HG03354 (cell line): ENCODE data around the gene SPRY4.

Source experiments
- ATAC-seq: cut with Tn5 transposase; IDR thresholded peaks from one replicate; pipeline ENCODE4 v1.9.1; 2021; ENCODE audit warnings: mild to moderate bottlenecking; ENCODE audit not compliant: unreplicated experiment, poor library complexity, severe bottlenecking

Gene SPRY4

DNA sequence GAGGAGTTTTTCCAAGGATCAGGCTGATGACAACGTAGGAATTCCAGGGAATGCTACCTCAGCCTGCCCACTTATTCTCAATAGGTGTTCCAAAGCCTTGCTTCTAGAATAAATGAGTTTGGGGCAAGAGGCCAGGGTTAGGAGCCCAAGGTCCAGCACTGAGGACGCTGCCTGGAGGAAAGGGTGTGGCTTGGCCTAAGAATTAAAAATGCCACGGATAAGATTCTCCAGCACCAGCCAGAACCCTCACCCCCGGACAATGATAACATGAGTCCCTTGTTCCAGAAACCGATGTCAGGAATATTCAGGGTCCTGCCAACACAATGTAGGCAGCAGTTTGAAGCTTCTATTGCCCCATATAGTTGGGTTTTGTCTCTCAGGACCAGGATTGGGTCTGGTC, 7.6 kb downstream of the SPRY4 start:
- no peak for ATAC-seq

DNA sequence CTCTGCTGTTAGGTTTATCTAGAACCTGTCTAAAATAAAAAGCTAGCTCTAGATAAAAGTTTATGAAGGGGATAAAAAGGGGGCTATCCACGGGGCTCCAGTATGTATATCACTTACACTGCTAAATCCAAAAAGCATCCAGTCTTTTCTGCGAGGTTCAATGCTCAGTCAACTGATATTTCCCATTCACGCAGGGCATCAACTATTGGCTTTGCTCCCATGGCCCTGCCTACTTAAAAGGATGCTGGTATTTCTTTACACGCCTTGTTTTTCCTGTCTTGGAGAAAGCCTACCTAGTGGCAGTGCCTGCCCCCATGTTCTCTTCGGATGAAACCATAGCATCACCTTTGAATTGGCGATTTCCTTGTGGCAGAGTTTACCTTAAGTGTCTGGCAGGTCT, 8.1 kb downstream of the SPRY4 start:
- ATAC-seq = no peak

GRCh38 chr5:142316051-142316450, 8.8 kb downstream of the SPRY4 start:
- ATAC-seq = no peak

DNA sequence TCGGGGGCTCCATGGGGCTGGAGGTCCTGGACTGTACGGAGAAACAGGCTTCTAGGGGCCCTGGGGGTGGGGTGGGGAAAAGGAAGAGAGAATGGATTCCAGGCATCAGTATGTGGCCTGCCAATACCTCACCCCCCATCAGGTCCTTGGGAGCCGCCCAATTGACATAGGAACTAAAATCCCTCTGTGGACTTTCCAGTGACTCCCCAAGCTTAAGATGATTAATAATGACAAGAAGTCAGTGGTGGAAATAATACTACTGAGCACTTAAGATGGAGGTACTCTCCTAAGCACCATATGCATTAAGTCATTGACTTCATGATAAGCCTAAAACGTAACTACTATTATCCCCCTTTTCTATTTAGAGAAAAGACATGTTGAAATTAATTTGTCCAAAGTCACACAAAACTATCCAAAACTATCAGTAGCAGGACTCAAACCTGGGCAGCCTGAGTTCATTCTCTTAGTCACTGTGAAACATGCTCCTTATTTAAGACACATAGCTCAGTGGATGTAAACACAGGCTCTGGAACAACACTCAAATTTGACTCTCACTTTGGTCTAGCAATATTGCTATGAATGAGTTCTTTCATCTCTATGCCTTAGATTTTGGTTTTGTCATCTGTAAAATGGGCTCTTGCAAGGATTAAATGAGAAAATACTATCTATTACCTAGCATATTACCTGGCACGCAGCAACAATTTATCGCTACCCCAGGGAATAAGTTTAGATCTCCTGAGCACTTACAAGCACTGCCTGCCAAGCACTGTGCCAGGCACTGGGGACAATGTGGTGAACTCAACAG, 9.5 kb downstream of the SPRY4 start:
- no peak for ATAC-seq

- no peak for ATAC-seq
Measured at GRCh38 chr5:142314606-142315005, 10.2 kb downstream of the SPRY4 start.

- no peak for ATAC-seq
Measured at GRCh38 chr5:142314109-142314508, 10.7 kb downstream of the SPRY4 start.

DNA sequence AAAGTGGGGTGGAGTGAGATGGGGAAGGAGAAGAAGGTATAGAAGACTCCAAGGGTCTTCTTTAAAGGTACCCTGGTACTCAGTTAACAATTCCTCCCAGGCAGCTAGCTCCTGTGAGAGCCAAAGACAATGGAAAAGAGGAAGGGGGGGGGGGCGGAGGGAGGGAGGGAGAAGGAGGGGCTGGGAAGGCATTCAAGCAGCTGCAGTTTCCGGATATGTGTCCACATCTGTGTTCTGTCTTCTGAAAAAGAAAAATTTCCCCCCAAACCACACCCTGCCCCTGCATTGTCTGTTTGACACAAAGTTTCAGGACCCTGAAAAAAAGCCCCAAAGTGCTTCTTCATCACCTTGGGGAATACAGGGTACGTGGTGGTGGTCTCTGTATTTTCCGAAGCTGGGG, 11.1 kb downstream of the SPRY4 start:
- no peak for ATAC-seq

DNA sequence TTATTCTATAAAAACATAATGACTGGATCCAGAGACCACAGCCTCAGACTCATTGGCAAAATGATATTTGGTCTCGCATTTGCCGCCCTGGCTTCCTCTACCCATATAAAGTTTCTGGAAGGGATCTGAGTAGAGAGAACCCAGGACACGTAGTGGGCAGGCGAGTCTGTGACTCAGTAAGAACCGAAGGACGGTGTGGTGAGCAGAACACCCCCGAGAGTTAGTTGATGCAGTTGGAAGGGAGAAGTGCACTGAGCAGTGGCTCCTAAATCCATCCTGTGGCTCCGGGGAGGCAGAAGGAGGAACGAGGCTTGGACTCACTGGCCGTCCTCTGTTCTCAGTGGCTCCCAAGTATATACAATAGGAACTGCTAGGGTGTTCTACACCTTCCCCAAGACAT, 11.5 kb downstream of the SPRY4 start:
- no peak for ATAC-seq

DNA sequence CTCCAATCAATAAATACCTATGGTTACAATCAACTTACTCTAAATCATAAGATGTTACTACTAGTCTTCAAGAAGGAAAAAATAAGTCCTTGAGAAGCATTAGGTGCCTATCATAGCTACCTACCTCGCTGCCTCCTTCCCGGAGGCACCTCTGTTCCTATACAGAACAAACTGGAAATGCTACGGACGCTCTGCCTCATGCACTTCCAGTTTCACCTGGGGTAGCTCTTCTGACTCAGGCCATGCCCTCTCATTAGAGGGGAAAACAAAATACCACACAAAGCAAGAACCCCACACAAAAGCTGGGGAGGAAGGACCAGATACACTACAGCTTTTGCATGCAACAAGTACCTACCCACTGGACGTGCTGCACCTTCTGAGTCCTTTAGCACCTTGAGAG, 12.4 kb downstream of the SPRY4 start:
- no peak for ATAC-seq

- no peak for ATAC-seq
Measured at GRCh38 chr5:142311725-142312124, 13.1 kb downstream of the SPRY4 start.

- no peak for ATAC-seq
Measured at GRCh38 chr5:142310803-142311202, 14.0 kb downstream of the SPRY4 start.

DNA sequence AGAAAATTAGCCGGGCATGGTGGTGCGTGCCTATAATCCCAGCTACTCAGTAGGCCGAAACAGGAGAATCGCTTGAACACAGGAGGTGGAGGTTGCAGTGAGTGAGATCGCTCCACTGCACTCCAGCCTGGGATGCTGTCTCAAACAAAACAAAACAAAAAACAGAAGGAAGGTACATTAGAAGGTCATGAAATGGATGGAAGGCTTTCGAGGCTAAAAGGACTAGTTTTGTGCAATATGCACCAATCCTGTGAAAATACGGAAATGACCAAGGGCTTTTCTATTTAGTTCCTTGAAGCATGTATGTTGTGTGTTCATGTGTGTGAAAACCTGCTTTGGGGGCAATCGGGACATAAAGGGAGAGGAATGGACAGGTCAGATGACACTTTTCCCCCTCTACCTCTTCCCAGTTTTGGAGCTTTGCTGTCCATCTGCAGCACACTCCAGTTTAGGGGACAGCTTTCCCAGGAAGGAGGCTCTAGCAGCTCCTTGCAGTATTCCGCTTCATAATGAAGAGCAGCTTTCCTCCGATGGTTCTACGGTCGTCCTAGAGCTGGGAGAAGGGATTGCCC, 15.0 kb downstream of the SPRY4 start:
- ATAC-seq = no peak

DNA sequence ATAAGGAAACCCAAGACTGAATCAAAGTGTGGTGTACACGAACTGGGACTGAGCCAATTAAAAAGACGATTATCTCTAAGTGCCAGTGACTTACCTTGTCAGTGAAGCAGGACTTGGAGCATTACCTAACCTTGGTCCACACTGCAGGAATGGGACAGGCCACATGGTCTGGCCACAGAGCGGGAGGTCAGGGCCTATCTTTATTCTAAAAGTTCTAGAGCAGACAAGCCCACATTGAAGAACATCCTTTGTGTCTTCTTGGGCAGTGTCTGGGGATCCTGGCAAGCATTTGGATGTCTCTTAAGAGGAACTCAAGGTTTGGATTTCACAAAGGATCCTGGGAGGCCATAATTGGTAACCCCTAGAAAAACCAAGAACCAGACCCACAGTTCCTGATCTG, 16.5 kb downstream of the SPRY4 start:
- ATAC-seq = no peak

DNA sequence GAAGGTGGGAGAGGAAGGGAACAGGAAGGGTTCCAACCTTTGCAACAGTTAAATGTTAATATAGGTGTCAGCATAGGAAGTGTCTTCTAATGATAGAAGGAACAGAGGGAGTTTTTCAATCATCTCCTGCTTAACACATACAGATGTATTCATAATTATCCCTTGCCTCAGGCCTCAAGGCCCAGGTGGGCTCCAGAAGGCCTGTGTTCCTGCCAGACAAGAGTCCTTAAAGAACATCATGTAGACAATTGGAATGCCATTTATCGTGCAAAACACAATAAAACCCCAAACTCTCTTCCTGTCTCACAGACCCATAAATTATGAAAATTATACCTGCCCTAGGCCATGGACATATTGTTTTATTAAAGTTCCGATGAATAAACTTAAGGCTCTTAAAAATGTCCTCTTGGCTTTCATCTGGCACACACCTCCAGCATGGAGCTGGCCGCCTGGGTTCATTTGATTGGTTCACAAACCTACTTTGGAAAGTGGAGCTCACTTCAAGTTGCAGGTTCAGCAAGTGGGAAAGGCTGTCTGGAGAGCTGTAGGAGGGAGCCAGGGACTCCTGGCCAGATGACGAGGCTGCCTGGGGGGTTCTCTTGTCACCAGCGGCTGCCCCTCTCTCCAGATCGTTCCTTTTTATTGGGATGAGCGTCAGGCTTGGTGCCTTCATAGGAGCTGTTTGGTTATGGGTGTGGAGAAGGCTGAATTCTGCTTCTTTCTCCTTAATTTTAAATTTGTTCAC, 17.5 kb downstream of the SPRY4 start:
- ATAC-seq = no peak

GRCh38 chr5:142306077-142306502, 18.7 kb downstream of the SPRY4 start:
- no peak for ATAC-seq

GRCh38 chr5:142305211-142305610, 19.6 kb downstream of the SPRY4 start:
- no peak for ATAC-seq

- no peak for ATAC-seq
Measured at GRCh38 chr5:142304013-142304701, 20.7 kb downstream of the SPRY4 start.

- ATAC-seq = no peak
Measured at GRCh38 chr5:142303565-142303964, 21.3 kb downstream of the SPRY4 start.

DNA sequence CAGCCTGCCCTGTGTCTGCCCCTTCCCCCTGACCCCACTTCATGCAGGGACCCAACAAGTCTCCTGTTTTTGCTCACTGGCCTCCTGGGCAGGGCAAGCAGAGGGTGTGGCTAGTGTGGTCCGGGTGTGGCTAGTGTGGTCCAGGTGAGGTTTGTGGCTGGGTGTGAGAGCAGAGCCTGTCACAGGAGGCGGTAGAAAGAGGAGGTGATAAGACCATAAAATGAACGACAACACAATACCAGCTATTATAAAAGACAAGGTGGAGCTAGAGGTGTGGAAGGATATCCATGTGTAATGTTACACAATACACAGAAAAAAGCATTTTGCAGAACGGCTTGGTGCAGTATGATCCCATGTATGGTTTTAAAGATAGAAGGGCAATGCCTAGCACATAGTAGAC, 23.3 kb downstream of the SPRY4 start:
- ATAC-seq = no peak

DNA sequence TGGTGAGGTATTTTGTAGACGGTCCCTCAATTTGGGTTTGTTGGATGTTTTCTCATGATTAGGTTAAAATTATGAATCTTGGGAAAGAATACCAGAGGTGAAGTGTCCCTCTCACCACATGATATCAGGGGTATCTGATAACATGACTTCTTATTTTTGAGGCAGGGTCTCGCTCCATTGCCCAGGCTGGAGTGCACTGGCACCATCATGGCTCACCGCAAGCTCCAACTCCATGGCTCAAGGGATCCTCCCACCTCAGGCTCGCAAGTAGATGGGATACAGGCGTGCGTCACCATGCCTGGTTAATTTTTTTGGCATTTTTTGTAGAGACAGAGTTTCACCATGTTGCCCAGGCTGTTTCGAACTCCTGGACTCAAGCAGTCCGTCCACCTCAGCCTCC, 24.1 kb downstream of the SPRY4 start:
- no peak for ATAC-seq
